Kidney (tissue), 14 donors: Measurements from ENCODE around the gene PRKAR2B. TPM values are rescaled to one million over a fixed set of nuclear protein-coding genes. Genes with fewer than 3 reads are reported as not detected.
A peak's percentile ranks its signal among the peaks of the same experiment; 100 is the strongest.

Source experiments
- DNase-seq, 5 donors: peaks; one replicate each; pipeline ENCODE4 v3.0.0-alpha.2; 2013 to 2020
- FAIRE-seq: peaks from 2 replicates; lab custom pipeline; 2012; peaks lifted over from hg19 to GRCh38; lab: Jason Lieb, UNC
- H3K27ac ChIP-seq, 2 donors: one replicate each; pipeline ENCODE4 v1.7.0; 2013; ENCODE audit warnings: low read depth in 2 of 2, low read length in 2 of 2, inconsistent platforms in 1 of 2
- H3K27me3 ChIP-seq: one replicate; pipeline ENCODE4 v1.7.1; 2013; ENCODE audit warnings: low read length, inconsistent platforms; ENCODE audit not compliant: control insufficient read depth, insufficient read depth
- H3K36me3 ChIP-seq, 3 donors: one replicate each; pipeline versions ENCODE4 v1.7.0 to v1.7.1; 2013; ENCODE audit warnings: low read length in 3 of 3, control low read depth in 1 of 3, inconsistent platforms in 1 of 3; ENCODE audit not compliant: insufficient read depth in 3 of 3, control insufficient read depth in 2 of 3
- H3K4me1 ChIP-seq, 3 donors: one replicate each; pipeline versions ENCODE4 v1.7.0 to v1.7.1; 2013; ENCODE audit warnings: low read length in 3 of 3, inconsistent platforms in 1 of 3, low read depth in 1 of 3; ENCODE audit not compliant: control insufficient read depth in 2 of 3, insufficient read depth in 2 of 3
- H3K4me3 ChIP-seq, 3 donors: one replicate each; pipeline versions ENCODE4 v1.7.0 to v1.8.1; 2013; ENCODE audit warnings: low read length in 3 of 3, control low read depth in 1 of 3, inconsistent platforms in 1 of 3
- H3K9ac ChIP-seq, 3 donors: one replicate each; pipeline versions ENCODE4 v1.7.0 to v1.7.1; 2013; ENCODE audit warnings: low read length in 3 of 3, control low read depth in 1 of 3, inconsistent platforms in 1 of 3
- H3K9me3 ChIP-seq, 3 donors: one replicate each; pipeline versions ENCODE4 v1.7.0 to v1.7.1; 2013; ENCODE audit warnings: low read length in 3 of 3, control low read depth in 1 of 3, inconsistent platforms in 1 of 3; ENCODE audit not compliant: control insufficient read depth in 2 of 3, insufficient read depth in 1 of 3
- CTCF ChIP-seq: IDR thresholded peaks from 3 replicates; pipeline ENCODE4 v1.5.1; 2012; ENCODE audit warnings: mild to moderate bottlenecking, moderate library complexity, borderline replicate concordance; ENCODE audit not compliant: insufficient read depth; ENCODE audit errors: extremely low read depth
- intact Hi-C: fragments of 100-400 bp; cut with DNase I; formaldehyde crosslinking; loops from one replicate; pipeline ENCODE4 v1.11.1; 2022
- polyA plus RNA-seq: library from polyadenylated mRNA; stranded (reverse); fragments of 350-450 nt; fragmentation: Illumina TruSeq; extraction: RNeasy Lipid Tissue Mini Kit (QIAGEN cat#74804); gene quantifications from one replicate; pipeline ENCODE4 v1.2.3, GENCODE V29; 2014; ENCODE audit warnings: low read depth, low replicate concordance; ENCODE audit not compliant: insufficient read depth
- total RNA-seq: library from RNA; stranded (reverse); fragmentation: NEBNext Ultra II Directional; extraction: Animal tissue kit (Norgen Biotek cat#: 25700); gene quantifications from one replicate; pipeline ENCODE4 v1.2.1, GENCODE V29; 2021
- donor health status: control.
- donor health status: control.
- donor health status: control.
- donor health status: control.
- donor health status: control.
- donor health status: DM: yes; HTN: yes; CAD: no.
- donor health status: Normal renal cell carcinoma (clear cell type).

Gene PRKAR2B
- total and polyA plus RNA-seq, 2 donors from 2014 or later: 6.9 to 7.3 TPM

- Histone ChIP-seq H3K27me3 (no peaks in the 10 kb centered on the region), H3K4me1 (peaks cover 0 to 5% (median 0%) of the 10 kb centered on the region in 3 donors), H3K9me3 (no peaks in the 10 kb centered on the region), H3K4me3 (peak overlapping the region in 2 of 3 donors; percentile 81 to 82), H3K36me3 (no peaks in the 10 kb centered on the region), H3K27ac (no peak overlapping the region), H3K9ac (no peak overlapping the region)
- no peak for FAIRE-seq
- intact Hi-C loops: no loop called here
- no peak for DNase-seq
- no peak for TF ChIP-seq CTCF
Observed at GRCh38 chr7:107045980-107046379, 1.5 kb downstream of the PRKAR2B start.

- Histone ChIP-seq H3K9me3 (no peaks in the 10 kb centered on the region), H3K36me3 (no peaks in the 10 kb centered on the region), H3K27ac (no peak overlapping the region), H3K4me1 (peaks cover 0 to 5% (median 0%) of the 10 kb centered on the region in 3 donors), H3K9ac (no peak overlapping the region), H3K4me3 (no peak overlapping the region), H3K27me3 (no peaks in the 10 kb centered on the region)
- no peak for TF ChIP-seq CTCF
- intact Hi-C loops: no loop called here
- DNase-seq (no peak), FAIRE-seq (no peak)
Observed at GRCh38 chr7:107046491-107047259, 2.2 kb downstream of the PRKAR2B start.

DNA sequence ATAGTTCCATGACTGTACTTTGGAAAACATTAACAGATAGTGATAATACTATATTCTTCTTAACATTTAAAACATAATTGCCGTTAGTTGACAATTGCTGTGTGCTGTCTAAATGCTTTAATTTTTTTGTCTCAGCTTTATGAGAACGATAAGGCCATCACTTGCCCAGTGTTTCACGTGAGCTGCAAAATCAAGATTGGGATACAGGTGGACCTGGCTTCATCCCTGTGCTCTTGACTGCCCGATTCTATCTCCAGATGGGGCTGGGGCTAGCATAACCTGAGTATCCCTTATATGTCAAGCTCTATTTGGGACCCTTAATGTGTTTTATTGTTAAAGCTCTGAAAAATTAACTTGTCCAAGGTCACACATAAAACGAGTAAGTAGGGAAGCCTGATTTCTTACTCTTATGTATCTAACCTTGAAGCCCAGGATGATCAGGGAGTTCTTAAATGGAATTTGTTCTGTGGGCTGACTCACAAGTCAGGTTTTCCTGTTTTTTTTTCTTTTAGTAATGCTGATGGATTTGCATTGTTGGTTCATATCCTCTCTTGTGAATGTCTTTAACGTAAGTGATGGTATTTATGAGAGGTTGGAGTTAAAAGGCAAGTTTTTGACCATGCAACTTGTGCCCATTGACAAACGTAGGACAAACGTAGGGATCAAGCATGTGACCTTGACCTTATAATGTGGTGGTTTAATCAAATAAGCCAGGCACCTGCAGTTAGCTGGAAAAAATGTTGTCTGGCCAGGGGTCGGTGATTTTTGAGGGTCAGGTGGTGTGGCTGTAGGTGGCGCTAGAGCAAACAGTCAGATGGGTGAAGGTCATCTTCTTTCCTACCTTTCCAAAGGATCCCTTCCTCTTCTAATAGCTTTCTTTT lies 3.6 kb downstream of the PRKAR2B start:
- Histone ChIP-seq H3K4me3 (no peak overlapping the region), H3K27me3 (no peaks in the 10 kb centered on the region), H3K4me1 (peaks cover 0 to 5% (median 0%) of the 10 kb centered on the region in 3 donors), H3K9ac (no peak overlapping the region), H3K36me3 (no peaks in the 10 kb centered on the region), H3K9me3 (no peaks in the 10 kb centered on the region), H3K27ac (no peak overlapping the region)
- TF ChIP-seq CTCF: no peak
- no peak for FAIRE-seq
- intact Hi-C loops: no loop called here
- no peak for DNase-seq
